Endothelial cell of umbilical vein (primary cell): ENCODE measurements around the gene TNFRSF8. TPM values are rescaled to one million over a fixed set of nuclear protein-coding genes. Genes with fewer than 3 reads are reported as not detected.

Experiments used
- BruUV-seq: library from RNA; stranded (reverse); fragments of 400-500 nt; replicated peaks from 2 replicates; lab custom pipeline; 2021; lab: Mats Ljungman, UMichigan
- CTCF ChIA-PET: fragments of 300-600, 350-600 bp; sonication (Branson Sonifier 250); formaldehyde crosslinking; loops from one replicate; lab custom pipeline; 2021; ENCODE audit warnings: antibody characterized with exemption, inconsistent platforms; lab: Charles Lee
- POLR2A ChIA-PET: fragments of 300-600, 350-600 bp; sonication (Branson Sonifier 250); formaldehyde crosslinking; loops from one replicate; lab custom pipeline; 2021; ENCODE audit warnings: antibody characterized with exemption, inconsistent platforms; lab: Charles Lee
- DNase-seq: peaks from one replicate; pipeline ENCODE4 v3.0.0-alpha.2; 2011; ENCODE audit warnings: low read depth, low spot score
- FAIRE-seq: peaks from 2 replicates; lab custom pipeline; 2011; peaks lifted over from hg19 to GRCh38; lab: Jason Lieb, UNC
- H2AFZ ChIP-seq: 2 replicates; pipeline ENCODE4 v1.6.0; 2012; ENCODE audit warnings: low read depth, low read length, control low read depth, inconsistent platforms
- H3K27ac ChIP-seq: 2 replicates; pipeline ENCODE4 v1.5.1; 2011; ENCODE audit warnings: low read depth, mild to moderate bottlenecking, control low read depth, low read length, moderate library complexity; ENCODE audit not compliant: insufficient read depth
- H3K27me3 ChIP-seq, 2 experiments: 2 replicates each; pipeline versions ENCODE4 v1.6.0 to v1.6.1; 2011; ENCODE audit warnings: low read length in 2 of 2, mixed read lengths in 1 of 2; ENCODE audit not compliant: control insufficient read depth in 2 of 2, insufficient read depth in 2 of 2
- H3K36me3 ChIP-seq, 2 experiments: 2 replicates in 1 of 2; 3 replicates in 1 of 2; pipeline ENCODE4 v1.5.1; 2011; ENCODE audit warnings: low read length in 2 of 2, mild to moderate bottlenecking in 1 of 2, moderate library complexity in 1 of 2; ENCODE audit not compliant: control insufficient read depth in 2 of 2, insufficient read depth in 2 of 2; ENCODE audit errors: extremely low read depth in 1 of 2
- H3K4me1 ChIP-seq: 3 replicates; pipeline ENCODE4 v1.5.1; 2011; ENCODE audit warnings: mild to moderate bottlenecking, low read length; ENCODE audit not compliant: control insufficient read depth, insufficient read depth; ENCODE audit errors: extremely low read depth
- H3K4me2 ChIP-seq: 2 replicates; pipeline ENCODE4 v1.6.1; 2011; ENCODE audit warnings: low read length, control low read depth, mixed read lengths; ENCODE audit not compliant: insufficient read depth
- H3K4me3 ChIP-seq, 3 experiments: fragments of 200-600 bp in 1 of 3; sonication (generic), shearing (Covaris generic) in 1 of 3; replicated peaks in 1 of 3; 2 replicates each; pipeline ENCODE4 v1.5.1; 2011 to 2016; ENCODE audit warnings: control low read depth in 3 of 3, low read length in 3 of 3, mild to moderate bottlenecking in 2 of 3, inconsistent platforms in 1 of 3, low read depth in 1 of 3, moderate library complexity in 1 of 3; ENCODE audit not compliant: insufficient read depth in 1 of 3
- H3K79me2 ChIP-seq: 2 replicates; pipeline ENCODE4 v1.6.0; 2012; ENCODE audit warnings: low read length, inconsistent platforms; ENCODE audit not compliant: control insufficient read depth, insufficient read depth
- H3K9ac ChIP-seq: replicated peaks from 2 replicates; pipeline ENCODE3; 2011; ENCODE audit warnings: low read length, control low read depth; ENCODE audit not compliant: insufficient read depth; ENCODE audit errors: extremely low read depth
- H3K9me1 ChIP-seq: replicated peaks from 3 replicates; pipeline ENCODE4 v1.6.0; 2011; ENCODE audit warnings: mild to moderate bottlenecking, low read length; ENCODE audit not compliant: control insufficient read depth, insufficient read depth; ENCODE audit errors: extremely low read depth
- H3K9me3 ChIP-seq: replicated peaks from 2 replicates; pipeline ENCODE4 v1.5.1; 2012; ENCODE audit warnings: low read length, inconsistent platforms; ENCODE audit not compliant: control insufficient read depth, insufficient read depth
- H4K20me1 ChIP-seq: replicated peaks from 2 replicates; pipeline ENCODE3; 2011; ENCODE audit warnings: mild to moderate bottlenecking, low read length; ENCODE audit not compliant: control insufficient read depth, insufficient read depth; ENCODE audit errors: extremely low read depth
- CTCF ChIP-seq, 2 donors: IDR thresholded peaks; 1 replicate in 1 of 2; 2 replicates in 1 of 2; pipeline ENCODE4 v1.5.1; 2011; ENCODE audit warnings: low read length in 2 of 2, mild to moderate bottlenecking in 2 of 2, moderate library complexity in 2 of 2, control low read depth in 1 of 2, inconsistent platforms in 1 of 2, low read depth in 1 of 2; ENCODE audit not compliant: insufficient read depth in 1 of 2; ENCODE audit errors: extremely low read depth in 1 of 2
- EZH2 ChIP-seq: IDR thresholded peaks from 2 replicates; pipeline ENCODE4 v1.6.1; 2012; ENCODE audit warnings: borderline replicate concordance, low read depth, mild to moderate bottlenecking, moderate library complexity, low read length, inconsistent platforms; ENCODE audit not compliant: severe bottlenecking
- FOS ChIP-seq: IDR thresholded peaks from 2 replicates; pipeline ENCODE4 v1.6.1; 2011; ENCODE audit warnings: mild to moderate bottlenecking, low read length, moderate library complexity, borderline replicate concordance; ENCODE audit not compliant: insufficient read depth
- GATA2 ChIP-seq: IDR thresholded peaks from 2 replicates; pipeline ENCODE4 v1.7.0; 2011; ENCODE audit warnings: low read depth, mild to moderate bottlenecking, moderate library complexity, mixed read lengths, low read length; ENCODE audit not compliant: insufficient read length, insufficient read depth
- JUN ChIP-seq: IDR thresholded peaks from 2 replicates; pipeline ENCODE4 v1.6.1; 2011; ENCODE audit warnings: borderline replicate concordance, low read depth; ENCODE audit not compliant: insufficient read length, insufficient read depth
- MAX ChIP-seq: IDR thresholded peaks from 2 replicates; pipeline ENCODE4 v1.6.1; 2011; ENCODE audit not compliant: insufficient read depth, insufficient read length
- MYC ChIP-seq: IDR thresholded peaks from one replicate; pipeline ENCODE4 v1.6.1; 2011; ENCODE audit warnings: mild to moderate bottlenecking, low read depth, low read length
- POLR2A ChIP-seq: IDR thresholded peaks from 2 replicates; pipeline ENCODE4 v1.6.1; 2012; ENCODE audit warnings: low read depth, mild to moderate bottlenecking, control low read depth, low read length
- POLR2AphosphoS5 ChIP-seq: IDR thresholded peaks from 2 replicates; pipeline ENCODE4 v1.6.1; 2012; ENCODE audit warnings: low read depth, mild to moderate bottlenecking, control low read depth, low read length, moderate library complexity; ENCODE audit not compliant: insufficient read depth
- dilution Hi-C: fragments of 300-500 bp; cut with MboI; formaldehyde crosslinking; loops from one replicate; pipeline ENCODE4 v1.15.0; 2019; ENCODE audit warnings: low sequenced_read_pairs; ENCODE audit not compliant: extremely low pct_ligation_motif_present
- intact Hi-C: fragments of 100-400 bp; cut with micrococcal nuclease; formaldehyde crosslinking; loops from one replicate; pipeline ENCODE4 v1.10.0; 2022
- polyA plus RNA-seq, 4 experiments: library from polyadenylated mRNA; depleted of rRNA in 3 of 4; stranded (reverse) in 3 of 4; unstranded in 1 of 4; fragments of >200 nt; gene quantifications; 2 replicates each; pipeline versions ENCODE4 v1.2.1 to v1.2.3, GENCODE V29; 2011 to 2012; ENCODE audit warnings: missing spikeins in 1 of 4
- total RNA-seq: library from RNA; stranded (reverse); gene quantifications from 2 replicates; pipeline ENCODE4 v1.2.3, GENCODE V29; 2021

Gene TNFRSF8
- total and polyA plus RNA-seq, 2 donors (not counting 3 experiments of a cell fraction or from before 2014, with no cell fraction given): 0.47 TPM; not detected in 1

- BruUV-seq: no TSS peak
- FAIRE-seq: no peak
These were observed 123.5 kb downstream of the TNFRSF8 start for GRCh38 chr1:12186679-12186985.

More at GRCh38 chr1:12186679-12186985, 123.5 kb downstream of the TNFRSF8 start:
- Histone ChIP-seq H4K20me1 (no peaks in the 10 kb centered on the region), H3K4me3 (no peak overlapping the region), H3K36me3 (peaks cover 0 to 14% of the 10 kb centered on the region in 2 experiments), H3K79me2 (peaks cover 12% of the 10 kb centered on the region), H3K27me3 (no peaks in the 10 kb centered on the region), H3K9me3 (no peaks in the 10 kb centered on the region), H3K27ac (no peak overlapping the region), H2AFZ (no peak overlapping the region), H3K4me1 (peaks cover 26% of the 10 kb centered on the region), H3K9me1 (no peaks in the 10 kb centered on the region), H3K9ac (no peak overlapping the region), H3K4me2 (no peak overlapping the region)
- intact Hi-C loops: no loop called here
- dilution Hi-C loops: no loop called here
- ChIA-PET CTCF (interaction anchor here (1.2 to 8.3 kb wide), 3 partner anchors 9 to 62 kb away, joined by 3 to 118 read pairs (median 3); no protein-coding TSS in a partner anchor), POLR2A (interaction anchor here (0.9 to 1.0 kb wide), 2 partner anchors 39 to 279 kb away, joined by 3 read pairs; no protein-coding TSS in a partner anchor)
- TF ChIP-seq GATA2: no peak
- no peak for TF ChIP-seq CTCF (IDR thresholded peaks at IDR 0.05; ENCODE audit: extremely low read depth in 1 of 2, insufficient read depth in 1 of 2, low read depth in 1 of 2, low read length in 2 of 2)
- TF ChIP-seq MAX: no peak
- TF ChIP-seq JUN: no peak
- no peak for TF ChIP-seq EZH2
- no peak for TF ChIP-seq POLR2AphosphoS5
- TF ChIP-seq FOS: no peak
- TF ChIP-seq MYC: no peak
- no peak for TF ChIP-seq POLR2A
- DNase-seq: no peak
